ENCODE data around the gene CELF2. TPM values are rescaled to one million over a fixed set of nuclear protein-coding genes. Genes with fewer than 3 reads are reported as not detected.

Gene CELF2
- total and polyA plus RNA-seq, 8 donors: 58.0 to 107 (median 65.9) TPM

GRCh38 chr10:11107948-11108347, 90.3 kb downstream of the CELF2 start:
- no peak for ATAC-seq
- Histone ChIP-seq H3K4me1 (no peaks in the 10 kb centered on the region), H3K36me3 (no peaks in the 10 kb centered on the region), H3K27me3 (no peaks in the 10 kb centered on the region), H3K4me3 (no peak overlapping the region), H3K9me3 (peaks cover 0 to 4% of the 10 kb centered on the region in 2 donors), H3K27ac (no peak overlapping the region)
- intact Hi-C loops (cut with DNase I): no loop called here
- no peak for DNase-seq
- TF ChIP-seq CTCF (IDR thresholded peaks at IDR 0.05): no peak

GRCh38 chr10:11108356-11108755, 90.7 kb downstream of the CELF2 start:
- peaks cover 0 to 2% of the 10 kb centered on the region in 2 donors for H3K4me1 ChIP-seq
- intact Hi-C loops (cut with DNase I): no loop called here
- TF ChIP-seq CTCF (IDR thresholded peaks at IDR 0.05): no peak
- H3K27me3 ChIP-seq: no peaks in the 10 kb centered on the region
- no peak overlapping the region for H3K27ac ChIP-seq
- DNase-seq (no peak), ATAC-seq (no peak)
- H3K9me3 ChIP-seq: peaks cover 0 to 4% of the 10 kb centered on the region in 2 donors
- H3K36me3 ChIP-seq: no peaks in the 10 kb centered on the region
- no peak overlapping the region for H3K4me3 ChIP-seq

DNA sequence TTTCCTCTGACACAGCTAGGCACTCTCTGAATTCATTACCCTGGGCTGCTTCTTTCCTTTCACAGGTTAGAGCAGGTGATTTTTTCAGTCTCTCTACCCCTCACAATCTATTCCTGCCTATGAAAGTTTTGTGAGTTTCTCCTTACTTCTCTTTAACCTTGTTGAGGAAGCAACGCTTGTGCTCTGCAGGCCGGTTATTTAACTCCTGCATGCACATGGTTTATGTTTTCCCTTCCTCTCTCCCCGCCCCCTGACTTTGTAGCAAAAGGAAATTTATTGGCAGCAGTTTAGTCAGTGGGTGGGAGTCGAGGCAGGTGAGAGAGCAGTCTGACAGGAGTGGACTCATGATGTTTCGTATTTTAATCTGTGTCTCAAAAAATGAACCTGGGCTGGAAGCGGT, 91.9 kb downstream of the CELF2 start:
- DNase-seq (no peak), ATAC-seq (no peak)
- peaks cover 0 to 4% of the 10 kb centered on the region in 2 donors for H3K9me3 ChIP-seq
- no peaks in the 10 kb centered on the region for H3K36me3 ChIP-seq
- no peaks in the 10 kb centered on the region for H3K27me3 ChIP-seq
- H3K4me1 ChIP-seq: peaks cover 0 to 8% of the 10 kb centered on the region in 2 donors
- no peak overlapping the region for H3K4me3 ChIP-seq
- TF ChIP-seq CTCF (IDR thresholded peaks at IDR 0.05): no peak
- H3K27ac ChIP-seq: no peak overlapping the region
- intact Hi-C loops (cut with DNase I): no loop called here

- intact Hi-C loops (cut with DNase I): no loop called here
- DNase-seq (no peak), ATAC-seq (no peak)
- no peak overlapping the region for H3K4me3 ChIP-seq
- H3K27ac ChIP-seq: no peak overlapping the region
- H3K36me3 ChIP-seq: no peaks in the 10 kb centered on the region
- H3K9me3 ChIP-seq: peaks cover 0 to 4% of the 10 kb centered on the region in 2 donors
- TF ChIP-seq CTCF (IDR thresholded peaks at IDR 0.05): no peak
- H3K27me3 ChIP-seq: no peaks in the 10 kb centered on the region
- H3K4me1 ChIP-seq: peaks cover 0 to 8% of the 10 kb centered on the region in 2 donors
Observed at GRCh38 chr10:11110539-11110938, 92.9 kb downstream of the CELF2 start.

DNA sequence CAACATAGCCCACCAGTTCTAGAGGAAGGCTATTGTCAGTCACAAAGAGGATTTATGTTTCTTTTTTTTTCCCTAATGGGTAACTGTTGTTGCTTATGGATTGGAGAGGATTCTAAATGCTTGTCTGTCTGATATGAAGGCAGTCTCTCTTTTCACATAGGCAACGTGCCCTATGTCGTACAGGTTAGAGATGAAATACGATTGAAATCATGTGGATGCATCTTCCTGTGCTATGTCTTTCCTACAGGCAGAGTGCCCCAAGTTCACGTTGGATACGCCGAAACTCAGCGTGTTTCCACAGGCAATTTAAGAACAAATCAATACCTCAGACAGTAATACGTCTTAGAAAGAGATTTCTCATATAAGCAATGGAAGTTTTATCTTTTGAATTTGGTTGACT, 93.8 kb downstream of the CELF2 start:
- DNase-seq: no peak
- Histone ChIP-seq H3K27ac (no peak overlapping the region), H3K36me3 (no peaks in the 10 kb centered on the region), H3K9me3 (peaks cover 0 to 4% of the 10 kb centered on the region in 2 donors), H3K4me1 (peaks cover 0 to 8% of the 10 kb centered on the region in 2 donors), H3K27me3 (no peaks in the 10 kb centered on the region), H3K4me3 (no peak overlapping the region)
- no peak for TF ChIP-seq CTCF (IDR thresholded peaks at IDR 0.05)
- intact Hi-C loops (cut with DNase I): no loop called here
- no peak for ATAC-seq

All from left lung (tissue), 10 donors.